NCI-H460 (cell line): ENCODE results near the gene MYO6. TPM values are rescaled to one million over a fixed set of nuclear protein-coding genes. Genes with fewer than 3 reads are reported as not detected.

ENCODE experiments used
- DNase-seq: peaks from one replicate; pipeline ENCODE4 v3.0.0-alpha.2; 2016; ENCODE audit warnings: low read depth; ENCODE audit errors: extremely low read depth
- total RNA-seq: library from RNA; depleted of rRNA; stranded (reverse); fragments of >200 nt; shearing (Covaris generic); gene quantifications from 2 replicates; pipeline ENCODE4 v1.2.3, GENCODE V29; 2014

Gene MYO6
- total RNA-seq, 1 experiment from 2014 or later: 7.8 TPM

GRCh38 chr6:75761489-75761888, 12.4 kb downstream of the MYO6 start:
- DNase-seq: no peak

GRCh38 chr6:75762063-75762462, 13.0 kb downstream of the MYO6 start:
- no peak for DNase-seq

GRCh38 chr6:75766387-75766786, 17.3 kb downstream of the MYO6 start:
- no peak for DNase-seq

GRCh38 chr6:75770844-75771243, 21.8 kb downstream of the MYO6 start:
- DNase-seq: no peak

GRCh38 chr6:75775219-75775618, 26.2 kb downstream of the MYO6 start:
- no peak for DNase-seq

GRCh38 chr6:75776461-75776860, 27.4 kb downstream of the MYO6 start:
- DNase-seq: no peak

- DNase-seq: no peak
Observed at GRCh38 chr6:75778757-75779156, 29.7 kb downstream of the MYO6 start.

GRCh38 chr6:75786152-75786551, 37.1 kb downstream of the MYO6 start:
- no peak for DNase-seq

- no peak for DNase-seq
Observed at GRCh38 chr6:75788894-75789293, 39.9 kb downstream of the MYO6 start.

GRCh38 chr6:75791881-75792280, 42.8 kb downstream of the MYO6 start:
- no peak for DNase-seq

- DNase-seq: no peak
Observed at GRCh38 chr6:75794351-75794846, 45.4 kb downstream of the MYO6 start.

- no peak for DNase-seq
Observed at GRCh38 chr6:75794954-75795739, 46.1 kb downstream of the MYO6 start.

- DNase-seq: no peak
Observed at GRCh38 chr6:75796723-75797122, 47.7 kb downstream of the MYO6 start.

- DNase-seq: no peak
Observed at GRCh38 chr6:75800133-75800532, 51.1 kb downstream of the MYO6 start.

GRCh38 chr6:75800708-75801505, 51.9 kb downstream of the MYO6 start:
- no peak for DNase-seq

GRCh38 chr6:75802366-75802765, 53.3 kb downstream of the MYO6 start:
- no peak for DNase-seq

- DNase-seq: no peak
Observed at GRCh38 chr6:75808507-75808906, 59.5 kb downstream of the MYO6 start.

- no peak for DNase-seq
Observed at GRCh38 chr6:75812560-75812959, 63.5 kb downstream of the MYO6 start.

GRCh38 chr6:75813476-75814250, 64.6 kb downstream of the MYO6 start:
- DNase-seq: no peak

GRCh38 chr6:75815756-75816155, 66.7 kb downstream of the MYO6 start:
- DNase-seq: no peak
